GM12891 (cell line): ENCODE data around the gene FAM117B.

Experiments used
- POLR2A ChIP-seq: IDR thresholded peaks from 2 replicates; pipeline ENCODE4 v1.6.1; 2011; ENCODE audit warnings: low read depth, low read length, control low read depth
- POLR2AphosphoS5 ChIP-seq: IDR thresholded peaks from 2 replicates; pipeline ENCODE4 v1.6.1; 2011; ENCODE audit warnings: low read depth, low read length, control low read depth
- POU2F2 ChIP-seq: IDR thresholded peaks from 2 replicates; pipeline ENCODE4 v1.6.1; 2011; ENCODE audit warnings: low read depth, mild to moderate bottlenecking, control low read depth, low read length, moderate library complexity
- SPI1 ChIP-seq: IDR thresholded peaks from 2 replicates; pipeline ENCODE4 v1.6.1; 2011; ENCODE audit warnings: low read depth, low read length, control low read depth
- TAF1 ChIP-seq: IDR thresholded peaks from 2 replicates; pipeline ENCODE4 v1.6.1; 2011; ENCODE audit warnings: low read depth, low read length, control low read depth

GRCh38 chr2:202599911-202600310, 34.9 kb upstream of the FAM117B start:
- no peak for TF ChIP-seq POLR2A
- TF ChIP-seq POLR2AphosphoS5 = no peak
- no peak for TF ChIP-seq POU2F2
- TF ChIP-seq TAF1 = no peak
- TF ChIP-seq SPI1 = no peak
